CD4-positive, alpha-beta T cell treated with Interleukin-6 for 4 hours (primary cell): ENCODE data around the gene OLFML1.

Experiments
- DNase-seq: peaks from one replicate; pipeline ENCODE4 v3.0.0-alpha.2; 2020; ENCODE audit warnings: mixed read lengths

The OLFML1 gene

GRCh38 chr11:7485186-7486097, at the start of gene OLFML1:
Gene OLFML1, plus strand, starts transcription at chr11:7485506. Its CDS starts 370 bp downstream, at chr11:7485876.
- no peak for DNase-seq

DNA sequence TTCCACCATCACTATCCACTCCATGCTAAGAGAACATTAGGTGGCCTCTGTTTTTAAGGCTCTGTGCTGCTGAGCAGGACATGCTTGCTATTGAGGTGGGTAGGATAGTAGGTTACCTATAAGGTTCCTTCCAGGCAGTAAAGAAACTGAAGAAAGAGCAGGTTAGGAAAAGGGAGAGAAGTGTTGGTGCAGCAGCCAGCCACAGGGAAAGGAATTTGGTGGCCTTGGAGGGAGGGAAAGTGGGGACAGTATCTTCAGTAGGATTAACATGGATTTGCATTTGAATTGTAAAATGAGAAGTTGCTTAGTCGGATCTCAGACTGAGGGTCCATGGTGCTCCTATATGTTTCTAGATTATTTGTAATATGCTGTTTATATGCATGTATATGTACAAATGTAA, 49.2 kb upstream of the OLFML1 start:
- no peak for DNase-seq

DNA sequence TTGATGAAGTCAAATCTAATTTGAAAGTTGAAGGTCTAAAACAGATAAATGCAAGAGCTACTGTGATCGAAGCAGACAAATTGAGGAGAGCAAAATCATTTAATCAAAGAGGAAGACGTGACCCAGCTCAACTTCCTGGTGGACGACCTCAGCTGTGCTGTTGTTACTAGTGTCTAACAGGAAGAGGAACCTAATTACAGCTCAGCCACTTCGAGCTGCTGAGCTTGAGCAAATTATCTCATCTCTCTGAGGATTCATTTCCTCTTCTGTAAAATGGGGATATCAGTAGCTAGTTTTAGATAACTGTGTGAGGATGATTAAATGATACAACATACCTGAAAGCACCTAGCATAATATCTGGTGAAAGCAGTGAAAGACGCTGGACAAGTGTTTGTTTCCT, 48.6 kb upstream of the OLFML1 start:
- DNase-seq, result peak; percentile 31

GRCh38 chr11:7437696-7438095, 47.6 kb upstream of the OLFML1 start:
- DNase-seq, result no peak

GRCh38 chr11:7439746-7440320, 45.5 kb upstream of the OLFML1 start:
- no peak for DNase-seq

- DNase-seq, result peak; percentile 72
These were observed 42.6 kb upstream of the OLFML1 start for GRCh38 chr11:7442588-7443215.

DNA sequence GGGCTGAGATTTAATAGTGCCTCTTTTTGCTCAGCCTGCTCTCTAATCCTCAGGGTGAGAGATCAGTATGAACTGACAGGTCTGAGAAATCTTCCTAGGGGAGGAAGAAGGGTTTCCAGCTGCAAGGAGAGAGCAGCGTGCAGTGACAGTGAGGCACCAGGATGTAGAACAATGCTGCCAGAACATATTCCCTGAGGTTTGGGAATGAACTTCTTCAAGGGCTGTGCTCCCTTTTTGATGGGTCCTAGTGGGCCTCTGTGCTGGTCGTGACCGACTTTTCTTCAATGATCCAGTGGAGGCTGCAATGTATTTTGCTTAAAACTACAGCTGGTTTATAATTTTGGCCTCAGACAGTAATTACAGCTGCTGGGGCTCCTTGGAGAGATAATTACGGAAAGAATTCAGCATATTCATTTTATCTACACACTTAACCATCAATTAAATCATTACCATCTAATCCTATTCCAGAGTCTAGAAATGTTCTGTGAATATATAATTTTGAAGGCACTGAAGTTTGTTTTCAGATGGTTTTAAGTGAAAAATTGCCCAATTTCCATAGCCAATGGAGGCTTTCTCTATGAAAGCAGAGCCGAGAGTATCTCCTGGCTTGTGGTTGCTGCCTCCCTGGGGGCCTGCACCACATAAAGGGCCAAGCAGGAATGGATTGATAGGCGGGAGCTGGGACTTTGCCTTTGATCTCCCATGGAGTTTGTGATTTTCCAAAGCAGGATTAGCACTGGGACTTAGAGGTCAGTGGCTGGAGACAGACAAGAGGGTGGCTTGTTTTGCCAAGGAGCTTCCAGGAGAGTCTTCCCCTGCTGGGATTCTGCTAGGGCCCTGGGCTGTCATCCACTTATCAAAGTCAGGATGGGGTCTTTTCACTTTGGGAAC, 41.0 kb upstream of the OLFML1 start:
- DNase-seq, result no peak

GRCh38 chr11:7445564-7445963, 39.7 kb upstream of the OLFML1 start:
- no peak for DNase-seq

- no peak for DNase-seq
These were observed 37.1 kb upstream of the OLFML1 start for GRCh38 chr11:7448201-7448600.

DNA sequence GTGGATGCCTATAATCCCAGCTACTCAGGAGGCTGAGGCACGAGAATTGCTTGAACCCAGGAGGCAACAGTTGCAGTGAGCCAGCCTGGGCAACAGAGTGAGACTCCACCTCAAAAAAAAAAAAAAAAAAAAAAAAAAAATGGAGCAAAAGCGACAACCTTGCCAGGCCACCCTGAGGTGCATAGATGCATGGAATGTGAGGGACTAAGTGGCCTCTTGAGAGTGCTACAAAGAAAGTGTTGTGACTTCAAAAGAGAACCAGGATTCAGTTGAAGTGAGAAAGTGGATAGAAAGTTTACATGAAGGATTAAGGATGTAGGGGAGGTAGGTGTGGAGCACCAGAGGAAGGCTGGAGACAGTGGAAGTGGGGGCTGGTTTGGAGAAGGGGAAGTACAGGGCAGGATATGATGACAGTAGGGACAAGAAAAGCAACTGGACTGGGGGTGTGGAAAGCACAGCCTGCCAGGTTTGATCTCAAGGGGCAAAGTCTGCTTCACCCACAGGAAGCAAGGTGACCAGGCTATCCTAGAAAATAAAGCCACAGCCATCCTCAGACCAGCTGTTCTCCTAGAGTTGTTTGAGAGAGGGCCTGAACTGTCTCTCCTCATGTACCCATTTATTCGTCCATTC, 36.0 kb upstream of the OLFML1 start:
- no peak for DNase-seq

DNA sequence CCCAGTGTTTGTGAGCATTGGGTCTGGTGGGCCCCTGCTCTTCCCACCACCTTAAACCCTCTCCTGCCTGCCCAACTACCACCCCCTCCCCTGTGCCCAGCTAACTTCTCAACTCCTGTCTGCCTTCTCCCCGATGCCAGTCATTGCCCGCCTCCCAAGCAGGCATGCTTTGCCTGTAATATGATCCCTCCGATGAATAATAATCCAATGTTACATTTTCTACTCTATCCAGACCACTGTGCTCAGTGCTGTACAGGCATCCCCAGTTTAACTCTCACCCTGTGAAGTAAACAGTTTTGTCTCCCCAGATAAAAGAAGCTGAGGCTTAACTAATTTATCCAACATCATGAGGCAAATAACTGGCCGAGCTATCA, 35.5 kb upstream of the OLFML1 start:
- no peak for DNase-seq

- DNase-seq, result no peak
These were observed 34.5 kb upstream of the OLFML1 start for GRCh38 chr11:7450836-7451235.

DNA sequence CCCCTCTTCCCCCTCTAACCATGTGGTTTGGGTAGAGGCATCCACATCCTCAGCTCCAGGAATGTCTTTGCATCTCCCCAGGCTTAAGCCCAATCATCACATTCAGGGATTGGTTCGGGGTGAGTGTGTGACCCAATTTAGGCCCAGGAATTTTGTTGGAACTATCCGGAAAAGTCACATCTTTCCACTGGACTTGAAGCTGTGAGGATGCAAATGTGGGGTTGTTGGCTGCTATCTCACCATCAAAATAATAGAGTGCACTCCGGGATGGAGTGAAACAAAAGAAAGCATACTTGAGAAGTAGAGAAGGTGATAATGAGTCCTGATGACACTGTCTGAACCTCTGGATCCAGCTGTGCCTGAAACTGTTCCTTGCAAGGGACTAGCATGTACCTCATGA, 33.8 kb upstream of the OLFML1 start:
- DNase-seq, result no peak

GRCh38 chr11:7451952-7452494, 33.3 kb upstream of the OLFML1 start:
- no peak for DNase-seq

- DNase-seq, result no peak
These were observed 30.5 kb upstream of the OLFML1 start for GRCh38 chr11:7454854-7455253.

GRCh38 chr11:7457211-7457610, 28.1 kb upstream of the OLFML1 start:
- DNase-seq, result no peak

- no peak for DNase-seq
These were observed 22.6 kb upstream of the OLFML1 start for GRCh38 chr11:7462706-7463105.

GRCh38 chr11:7467652-7468051, 17.7 kb upstream of the OLFML1 start:
- DNase-seq, result no peak

GRCh38 chr11:7469351-7469865, 15.9 kb upstream of the OLFML1 start:
- no peak for DNase-seq

DNA sequence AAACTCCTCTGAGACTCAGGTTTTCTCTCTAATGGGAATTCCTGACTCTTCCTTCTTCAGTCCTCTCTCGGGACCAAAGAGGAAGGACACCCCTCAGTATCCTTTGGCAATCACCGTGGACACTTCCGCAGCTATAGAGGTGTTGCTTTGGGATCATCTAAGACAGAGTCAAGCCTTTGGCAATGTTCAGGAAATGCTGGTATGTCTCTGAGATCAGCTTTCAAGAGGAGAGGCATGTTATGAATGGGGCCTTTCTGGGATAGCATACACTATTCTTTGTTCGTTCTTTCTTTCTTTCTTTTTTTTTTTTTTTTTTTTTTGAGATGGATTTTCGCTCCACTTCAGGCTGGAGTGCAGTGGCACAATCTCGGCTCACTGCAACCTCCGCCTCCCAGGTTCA, 14.2 kb upstream of the OLFML1 start:
- no peak for DNase-seq

DNA sequence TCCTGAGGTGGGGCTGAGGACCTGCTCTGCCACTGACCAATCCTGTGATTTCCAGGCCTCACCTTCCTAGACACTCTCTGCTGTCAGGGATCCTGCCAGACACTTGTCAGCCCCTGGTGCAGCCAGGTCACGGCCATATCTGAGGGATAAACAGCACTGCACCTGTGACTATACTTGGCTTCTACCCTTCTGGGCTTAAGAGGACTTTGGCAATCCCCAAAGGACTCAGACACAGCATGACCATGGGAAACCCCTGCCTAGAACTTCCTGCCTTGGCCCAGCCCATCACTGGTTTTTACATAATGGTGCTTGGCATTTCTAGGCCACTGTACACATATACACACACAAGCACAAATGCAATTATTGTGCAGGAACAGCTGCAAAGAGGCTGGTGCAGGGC, 11.6 kb upstream of the OLFML1 start:
- DNase-seq, result no peak

DNA sequence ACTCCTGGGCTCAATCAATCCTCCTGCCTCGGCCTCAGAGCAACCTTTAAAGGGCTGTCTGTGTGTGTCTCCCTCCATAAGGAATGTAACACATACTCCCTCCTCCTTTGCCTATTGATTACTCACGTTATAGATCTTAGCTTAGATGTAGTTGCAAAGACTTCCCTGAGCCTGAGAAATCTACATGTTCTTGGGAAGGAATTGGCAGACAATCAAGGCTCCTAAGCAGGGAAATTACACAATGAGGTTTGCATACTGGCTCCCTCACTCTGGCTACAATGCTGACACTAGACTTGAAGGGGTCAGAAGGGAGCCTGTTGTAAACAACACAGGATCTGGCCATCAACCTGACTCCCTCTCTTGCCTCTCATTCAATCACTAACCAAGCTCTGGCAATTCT, 5.2 kb upstream of the OLFML1 start:
- DNase-seq, result no peak
